ENCODE measurements around the gene SETDB2.

SETDB2 gene, protein sequence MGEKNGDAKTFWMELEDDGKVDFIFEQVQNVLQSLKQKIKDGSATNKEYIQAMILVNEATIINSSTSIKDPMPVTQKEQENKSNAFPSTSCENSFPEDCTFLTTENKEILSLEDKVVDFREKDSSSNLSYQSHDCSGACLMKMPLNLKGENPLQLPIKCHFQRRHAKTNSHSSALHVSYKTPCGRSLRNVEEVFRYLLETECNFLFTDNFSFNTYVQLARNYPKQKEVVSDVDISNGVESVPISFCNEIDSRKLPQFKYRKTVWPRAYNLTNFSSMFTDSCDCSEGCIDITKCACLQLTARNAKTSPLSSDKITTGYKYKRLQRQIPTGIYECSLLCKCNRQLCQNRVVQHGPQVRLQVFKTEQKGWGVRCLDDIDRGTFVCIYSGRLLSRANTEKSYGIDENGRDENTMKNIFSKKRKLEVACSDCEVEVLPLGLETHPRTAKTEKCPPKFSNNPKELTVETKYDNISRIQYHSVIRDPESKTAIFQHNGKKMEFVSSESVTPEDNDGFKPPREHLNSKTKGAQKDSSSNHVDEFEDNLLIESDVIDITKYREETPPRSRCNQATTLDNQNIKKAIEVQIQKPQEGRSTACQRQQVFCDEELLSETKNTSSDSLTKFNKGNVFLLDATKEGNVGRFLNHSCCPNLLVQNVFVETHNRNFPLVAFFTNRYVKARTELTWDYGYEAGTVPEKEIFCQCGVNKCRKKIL

DNA sequence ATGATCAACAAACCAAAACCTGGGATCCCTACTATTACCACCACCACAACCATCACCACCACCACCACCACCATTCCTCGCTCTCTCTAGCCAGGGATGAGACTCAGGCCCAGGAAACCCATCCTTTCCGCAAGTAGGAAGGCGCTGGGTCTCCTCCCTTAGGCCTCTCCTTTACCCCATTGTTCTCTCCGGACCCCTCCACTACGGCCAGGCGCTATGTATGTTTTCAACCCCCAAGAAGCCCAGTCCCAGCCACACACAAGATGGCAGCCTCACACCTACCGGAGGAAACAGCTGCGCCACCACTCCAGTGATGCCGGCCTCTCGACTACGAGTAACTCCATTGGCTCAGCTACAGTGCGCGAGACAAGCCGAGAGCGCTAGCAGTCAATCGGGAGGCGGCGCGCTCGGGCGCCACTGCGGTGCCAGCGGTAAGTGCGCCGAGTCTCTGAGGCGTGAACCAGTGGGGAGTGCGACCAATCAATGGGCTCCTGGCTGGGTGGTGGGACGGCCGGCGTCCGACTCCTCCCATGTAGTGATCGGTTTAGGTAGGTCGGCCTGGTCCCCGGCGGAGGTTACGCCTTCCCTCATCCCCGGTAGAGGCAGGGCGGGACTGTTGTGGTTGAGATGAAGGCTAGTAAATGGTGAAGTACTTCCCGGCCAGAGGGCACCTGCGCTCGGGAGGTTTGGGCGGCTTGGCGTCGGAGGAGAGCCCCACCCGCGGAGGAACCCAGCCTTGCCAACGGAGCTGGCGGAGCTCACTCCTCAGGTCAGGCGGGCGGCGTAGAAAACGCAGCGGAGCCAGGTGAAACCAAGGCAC, at the start of gene SETDB2, which contains the start of gene CAB39L:
SETDB2 (plus strand) TSS at position 571 of the 820 bp plus-strand sequence. CDS start 7,620 bp downstream, outside the sequence.
CAB39L (minus strand) TSS at position 361 of the 820 bp plus-strand sequence. CDS start 61,154 bp downstream, outside the sequence.
- peak; percentile 93 to 97 for DNase-seq (ENCODE audit: low read depth in 2 of 2)

GRCh38 chr13:49395451-49395865, 48.6 kb upstream of the SETDB2 start:
- DNase-seq (ENCODE audit: low read depth in 2 of 2) = no peak

DNA sequence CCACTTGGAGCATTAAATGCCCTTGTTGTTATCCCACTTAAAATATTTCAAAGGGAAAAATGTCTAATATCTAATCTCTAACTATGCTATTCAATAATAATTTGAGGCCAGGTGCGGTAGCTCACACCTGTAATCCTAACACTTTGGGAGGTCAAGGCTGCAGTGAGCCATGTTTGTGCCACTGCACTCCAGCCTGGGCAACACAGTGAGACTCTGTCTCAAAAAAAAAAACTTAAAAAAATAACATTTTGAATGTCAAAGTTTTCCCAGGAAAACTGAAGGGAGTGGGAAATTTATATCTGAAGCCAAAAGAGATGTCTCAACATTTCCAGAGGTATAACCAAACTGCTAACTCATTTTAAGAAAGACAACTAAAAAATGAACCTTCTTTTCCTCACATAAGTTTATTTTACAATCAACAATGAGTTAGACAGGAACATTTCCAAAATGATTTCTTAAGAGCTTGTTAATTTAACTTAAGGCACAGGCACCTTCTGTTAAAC, 48.1 kb upstream of the SETDB2 start:
- no peak for DNase-seq (ENCODE audit: low read depth in 2 of 2)

GRCh38 chr13:49399801-49400472, 44.1 kb upstream of the SETDB2 start:
- DNase-seq (ENCODE audit: low read depth in 2 of 2) = no peak

- DNase-seq (ENCODE audit: low read depth in 2 of 2) = no peak
Observed at GRCh38 chr13:49400755-49401659, 43.1 kb upstream of the SETDB2 start.

GRCh38 chr13:49403996-49404702, 39.9 kb upstream of the SETDB2 start:
- no peak for DNase-seq (ENCODE audit: low read depth in 2 of 2)

- DNase-seq (ENCODE audit: low read depth in 2 of 2) = no peak
Observed at GRCh38 chr13:49404703-49405020, 39.4 kb upstream of the SETDB2 start.

- DNase-seq (ENCODE audit: low read depth in 2 of 2) = no peak
Observed at GRCh38 chr13:49407068-49407467, 37.0 kb upstream of the SETDB2 start.

GRCh38 chr13:49407936-49408335, 36.1 kb upstream of the SETDB2 start:
- DNase-seq (ENCODE audit: low read depth in 2 of 2) = no peak

DNA sequence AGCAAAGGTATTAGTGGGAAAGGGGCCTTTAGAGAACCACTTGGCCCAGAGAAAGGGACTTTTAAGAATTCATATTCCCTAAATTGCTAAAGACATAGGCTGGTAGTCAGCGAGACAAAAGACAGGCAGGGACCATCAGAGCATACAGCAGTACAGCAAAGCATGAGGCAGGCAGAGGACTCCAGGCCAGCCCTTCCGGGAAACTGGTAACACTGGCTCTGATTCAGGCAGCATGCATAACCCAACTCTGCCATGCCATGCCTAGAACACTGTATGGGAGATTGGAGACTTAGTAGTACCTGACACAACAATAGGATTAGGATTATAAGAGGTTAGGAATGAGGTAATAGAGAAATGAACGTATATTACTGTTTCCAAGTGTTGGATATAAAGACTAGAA, 35.1 kb upstream of the SETDB2 start:
- no peak for DNase-seq (ENCODE audit: low read depth in 2 of 2)

GRCh38 chr13:49410006-49410405, 34.1 kb upstream of the SETDB2 start:
- DNase-seq (ENCODE audit: low read depth in 2 of 2) = no peak

GRCh38 chr13:49410477-49410876, 33.6 kb upstream of the SETDB2 start:
- DNase-seq (ENCODE audit: low read depth in 2 of 2) = no peak

DNA sequence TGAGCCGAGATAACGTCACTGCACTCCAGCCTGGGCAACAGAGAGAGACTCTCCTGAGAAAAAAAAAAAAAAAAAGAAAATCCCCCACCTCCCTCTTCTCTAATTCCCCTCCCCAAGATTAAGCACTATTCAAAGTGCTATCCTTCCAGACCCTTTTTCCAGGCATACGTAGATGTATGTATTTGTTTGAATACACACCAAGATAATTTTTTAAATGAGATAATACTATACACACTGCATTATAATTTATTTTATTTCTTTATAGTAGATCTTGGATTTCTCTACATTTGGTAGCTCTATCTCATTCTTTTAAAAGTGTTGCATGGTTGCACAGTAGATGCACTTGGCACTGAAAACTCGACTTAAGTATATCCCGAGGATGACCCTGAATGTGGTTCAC, 32.7 kb upstream of the SETDB2 start:
- DNase-seq (ENCODE audit: low read depth in 2 of 2) = no peak

GRCh38 chr13:49412749-49413148, 31.3 kb upstream of the SETDB2 start:
- DNase-seq (ENCODE audit: low read depth in 2 of 2) = no peak

DNA sequence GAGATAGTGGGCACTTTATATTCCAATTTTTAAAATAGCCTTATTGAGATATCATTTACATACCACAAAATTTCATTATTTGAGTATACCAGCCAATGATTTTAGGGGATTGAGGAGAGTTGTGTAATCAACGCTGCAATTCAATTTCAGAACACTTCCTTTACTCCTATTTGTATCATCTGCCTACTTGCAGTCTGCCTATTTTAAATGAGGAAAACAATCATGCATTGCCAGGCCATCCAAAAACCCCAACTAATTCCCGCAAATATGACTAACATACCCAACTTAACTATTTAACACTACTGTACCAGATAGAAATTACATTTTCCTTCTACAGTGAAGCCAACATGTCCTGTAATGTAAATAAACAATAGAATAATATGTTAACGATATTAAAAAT, 26.9 kb upstream of the SETDB2 start:
- DNase-seq (ENCODE audit: low read depth in 2 of 2) = no peak

DNA sequence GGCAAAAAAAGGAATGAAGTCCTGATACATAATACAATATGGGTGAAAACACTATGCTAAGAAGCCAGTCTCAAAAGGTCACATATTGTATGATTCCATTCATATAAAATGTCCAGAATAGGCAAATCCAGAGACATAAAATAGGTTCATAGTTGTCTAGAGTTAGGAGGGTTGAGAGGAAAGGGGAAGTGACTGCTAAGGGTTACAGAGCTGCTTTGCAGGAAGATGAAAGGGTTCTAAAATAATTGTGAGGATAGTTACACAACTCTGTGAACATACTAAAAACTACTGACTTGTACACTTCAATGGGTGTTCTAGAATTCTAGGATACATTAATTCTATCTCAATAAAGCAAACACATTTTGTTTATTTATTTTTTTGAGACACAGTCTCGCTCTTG, 25.9 kb upstream of the SETDB2 start:
- no peak for DNase-seq (ENCODE audit: low read depth in 2 of 2)

DNA sequence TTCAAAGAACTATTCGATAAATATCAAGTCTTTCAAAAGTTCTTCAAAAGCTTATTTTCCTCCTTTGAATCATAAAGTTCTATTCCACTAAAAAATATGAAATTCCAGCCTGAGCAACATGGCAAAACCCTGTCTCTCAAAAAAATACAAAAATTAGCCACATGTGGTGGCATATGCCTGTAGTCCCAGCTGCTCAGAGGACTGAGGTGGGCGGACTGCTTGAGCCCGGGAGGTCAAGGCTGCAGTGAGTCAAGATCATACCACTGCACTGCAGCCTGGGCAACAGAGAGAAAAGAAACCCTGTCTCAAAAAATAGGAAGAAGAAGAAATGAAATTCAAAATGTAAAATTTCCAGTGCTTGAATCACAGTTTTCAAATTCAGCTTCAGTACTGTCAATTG, 24.8 kb upstream of the SETDB2 start:
- DNase-seq (ENCODE audit: low read depth in 2 of 2) = no peak

DNA sequence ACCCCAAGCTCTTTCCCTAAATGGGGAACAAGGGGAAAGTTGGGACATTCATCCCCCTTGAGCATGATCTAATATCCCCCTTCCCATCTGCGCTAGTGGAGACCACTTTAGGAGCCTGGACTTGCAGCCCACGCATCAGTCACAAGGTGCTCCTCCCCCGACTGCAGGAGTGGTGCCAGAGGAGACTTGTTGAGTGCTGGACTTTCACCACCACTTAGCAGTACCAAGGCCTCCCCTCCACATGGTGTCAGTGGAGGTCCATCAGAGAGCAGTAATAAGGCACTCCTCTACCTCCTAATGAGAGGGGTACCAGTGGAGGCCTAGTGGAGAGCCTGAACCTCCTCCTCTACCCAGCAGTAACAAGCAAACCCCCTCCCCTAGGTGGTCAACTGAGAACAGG, 22.7 kb upstream of the SETDB2 start:
- DNase-seq (ENCODE audit: low read depth in 2 of 2) = no peak

- no peak for DNase-seq (ENCODE audit: low read depth in 2 of 2)
Observed at GRCh38 chr13:49424011-49424560, 20.0 kb upstream of the SETDB2 start.
